Stimulated activated naive CD8-positive, alpha-beta T cell treated with anti-CD3 and anti-CD28 coated beads, Interleukin-15, Interleukin-2, amounts not matched to agents 100 U/mL and 50 U/mL, for 24 hours (primary cell): ENCODE data around the gene MYO5A.
"Not testable (repeated sequence)": the region's sequence is repeated elsewhere in the genome, so short reads cannot be mapped to it uniquely, and the experiment has no call there.

Experiments used
- ATAC-seq: fragments of 150-1000 bp; cut with Tn5 transposase; one replicate; pipeline ENCODE4 v1.10.0; 2021
- DNase-seq: peaks from one replicate; pipeline ENCODE4 v3.0.0; 2021

The MYO5A gene

DNA sequence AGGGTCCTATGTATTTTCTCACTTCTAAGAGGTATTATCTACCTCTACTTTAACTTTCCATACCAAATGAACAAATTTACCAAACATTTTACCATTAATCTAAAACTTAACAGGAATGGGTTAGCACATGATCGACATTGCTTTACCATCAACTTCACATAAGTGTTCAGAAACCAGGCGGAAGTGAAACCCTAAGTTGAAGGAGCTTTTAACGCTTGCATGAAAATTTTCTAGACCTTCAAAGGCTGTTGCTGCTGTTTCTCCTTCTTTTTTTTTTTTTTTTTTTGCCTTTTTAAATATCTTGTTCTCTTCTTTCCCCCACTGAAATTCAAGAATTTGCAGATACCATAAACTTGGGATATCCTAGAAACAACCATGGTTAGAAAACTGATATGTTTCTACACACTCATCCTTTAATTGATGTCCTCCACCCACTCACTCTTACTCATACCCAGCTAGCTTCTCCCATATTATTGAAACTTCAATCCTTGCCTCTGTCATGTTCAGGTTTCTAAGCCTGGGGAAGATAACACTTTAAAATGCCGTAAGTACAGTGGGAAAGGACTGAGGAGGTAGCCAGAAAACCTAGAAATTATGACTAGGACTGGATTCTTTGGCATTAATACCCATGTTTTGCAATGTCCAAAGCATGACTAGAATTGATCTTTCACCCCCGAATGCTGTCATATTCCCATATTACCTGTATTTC, 24.7 kb downstream of the MYO5A start:
- ATAC-seq (peak; percentile 66), DNase-seq (no peak)

DNA sequence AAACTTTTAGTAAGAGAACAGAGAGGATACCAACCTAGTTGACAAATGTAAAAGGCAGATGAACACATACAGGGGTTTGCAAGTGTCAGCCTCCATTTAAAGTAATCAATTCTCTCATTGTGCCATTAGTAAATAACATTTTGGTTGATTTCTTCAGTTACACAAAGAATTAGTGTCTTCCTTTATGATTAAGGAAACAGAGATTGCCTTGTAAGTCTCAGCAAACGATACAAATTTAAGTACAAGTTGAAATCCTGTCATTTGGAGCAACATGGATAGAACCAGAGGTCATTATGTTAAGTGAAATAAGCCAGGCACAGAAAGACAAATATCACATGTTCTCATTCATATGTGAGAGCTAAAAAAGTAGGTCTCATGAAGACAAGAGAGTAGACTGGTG, 26.1 kb downstream of the MYO5A start:
- no peak for DNase-seq
- ATAC-seq: no peak

DNA sequence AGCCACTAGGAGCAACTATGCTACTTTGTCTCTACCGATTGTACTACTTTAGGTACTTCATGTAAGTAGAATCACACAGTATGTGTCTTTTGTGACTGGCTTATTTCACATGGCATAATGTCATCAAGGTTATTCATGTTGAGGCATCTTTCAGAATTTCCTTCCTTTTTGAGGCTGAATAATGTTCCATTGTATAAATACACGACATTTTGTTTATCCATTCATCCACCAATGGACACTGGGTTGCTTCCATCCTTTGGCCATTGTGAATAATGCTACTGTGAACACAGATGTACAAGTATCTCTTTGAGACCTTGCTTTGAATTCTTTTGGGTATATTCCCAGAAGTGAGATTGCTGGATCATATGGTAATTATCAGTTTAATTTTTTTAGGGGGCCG, 29.2 kb downstream of the MYO5A start:
- ATAC-seq (no peak), DNase-seq (no peak)

DNA sequence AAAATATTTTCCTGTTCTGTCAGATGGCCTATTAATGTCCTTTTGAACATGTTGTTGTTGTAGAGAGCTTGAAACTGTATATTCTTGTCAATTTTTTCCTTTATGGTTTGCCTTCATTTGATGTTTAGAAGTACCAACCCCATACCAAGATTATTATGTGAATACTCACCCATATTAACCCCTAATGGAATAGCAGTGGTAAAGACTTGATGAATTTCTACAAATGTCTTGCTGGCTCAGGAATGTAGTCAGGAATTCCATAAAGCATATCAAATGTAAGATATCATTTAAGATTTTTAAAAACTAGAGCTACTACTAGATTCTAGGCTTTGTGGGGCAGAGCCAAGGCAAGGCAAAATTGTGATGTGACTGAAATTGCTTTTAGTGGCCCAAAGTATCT, 30.0 kb downstream of the MYO5A start:
- DNase-seq (no peak), ATAC-seq (no peak)

DNA sequence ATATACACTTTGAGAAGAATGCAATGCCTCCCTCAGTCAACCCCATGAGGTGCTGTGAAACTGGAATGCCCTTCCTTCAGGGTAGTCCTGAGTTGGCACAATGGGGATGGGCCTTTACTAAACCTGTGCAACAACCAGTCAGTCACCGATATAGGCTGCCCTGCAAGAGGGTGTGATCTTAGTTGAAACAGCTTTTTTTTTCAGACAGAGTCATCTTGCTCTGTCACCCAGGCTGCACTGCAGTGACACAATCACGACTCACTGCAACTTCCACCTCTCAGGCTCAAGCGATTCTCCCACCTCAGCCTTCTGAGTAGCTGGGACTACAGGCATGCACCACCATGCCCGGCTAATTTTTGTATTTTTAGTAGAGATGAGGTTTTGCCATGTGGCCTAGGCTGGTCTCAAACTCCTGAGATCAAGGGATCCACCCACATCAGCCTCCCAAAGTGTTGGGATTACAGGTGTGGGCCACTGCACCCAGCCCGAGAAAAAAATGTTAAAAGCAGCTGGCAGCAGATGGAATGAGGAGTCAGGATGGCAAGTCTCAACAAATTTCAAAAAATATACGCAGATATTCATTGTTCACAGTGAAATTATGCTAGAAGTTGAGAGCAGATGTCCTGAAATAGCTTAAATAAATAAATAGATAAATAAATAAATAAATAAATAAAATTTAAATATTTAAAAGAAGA, 31.8 kb downstream of the MYO5A start:
- ATAC-seq (peak; percentile 98), DNase-seq (peak; percentile 33)

DNA sequence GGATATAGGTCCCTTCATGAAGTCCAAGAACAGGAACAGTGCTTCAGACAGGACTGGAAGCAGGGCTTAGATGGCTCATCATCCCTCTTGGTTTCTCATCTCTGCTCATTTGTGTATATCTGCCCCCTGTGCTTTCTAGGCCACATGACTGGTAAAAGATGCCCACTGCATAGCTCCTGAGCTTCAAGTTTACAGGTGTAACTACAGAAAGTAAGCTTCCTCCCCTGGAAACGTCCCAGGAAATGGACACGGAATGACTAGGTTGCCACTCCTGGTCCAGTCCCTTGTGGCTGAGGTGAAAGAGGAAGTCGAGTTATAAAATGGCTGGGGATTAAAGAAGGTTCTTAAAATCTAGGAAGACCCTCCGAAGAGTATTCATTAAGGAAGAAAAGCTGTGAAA, 32.5 kb downstream of the MYO5A start:
- ATAC-seq (no peak), DNase-seq (no peak)

DNA sequence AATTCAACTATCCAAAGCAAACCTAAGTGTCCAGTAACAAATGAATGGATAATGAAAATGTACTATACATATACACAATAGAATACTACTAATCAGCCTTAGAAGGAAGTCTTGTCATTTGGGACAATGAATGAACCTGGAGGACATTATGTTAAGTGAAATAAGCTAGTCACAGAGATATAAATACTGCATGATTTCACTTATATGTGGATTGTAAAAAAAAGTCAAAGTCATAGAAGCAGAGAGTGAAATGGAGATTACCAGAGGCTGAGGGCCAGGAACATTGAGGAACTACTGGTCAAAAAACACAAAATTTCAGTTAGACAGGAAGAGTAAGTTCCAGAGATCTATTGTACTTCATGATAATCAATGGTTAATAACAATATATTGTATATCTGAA, 33.6 kb downstream of the MYO5A start:
- DNase-seq (no peak), ATAC-seq (no peak)

DNA sequence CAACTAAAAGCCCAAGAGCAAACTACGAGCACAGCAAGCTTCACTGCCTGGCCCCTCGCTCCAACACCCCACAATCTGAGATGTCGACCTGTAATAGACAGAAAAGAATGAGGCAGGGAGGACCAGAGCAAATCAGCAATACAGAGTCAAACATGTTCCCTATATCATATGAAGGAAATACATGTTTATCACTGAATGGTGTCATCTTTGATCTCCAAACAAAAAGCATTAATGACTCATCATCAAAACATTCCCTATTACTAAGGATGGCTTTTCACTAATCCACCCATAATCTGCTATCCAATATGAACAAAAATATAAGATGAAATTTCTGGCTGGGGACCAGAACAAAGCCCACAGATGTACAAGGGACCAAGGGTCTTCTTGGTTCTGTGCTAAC, 34.7 kb downstream of the MYO5A start:
- ATAC-seq: no peak

DNA sequence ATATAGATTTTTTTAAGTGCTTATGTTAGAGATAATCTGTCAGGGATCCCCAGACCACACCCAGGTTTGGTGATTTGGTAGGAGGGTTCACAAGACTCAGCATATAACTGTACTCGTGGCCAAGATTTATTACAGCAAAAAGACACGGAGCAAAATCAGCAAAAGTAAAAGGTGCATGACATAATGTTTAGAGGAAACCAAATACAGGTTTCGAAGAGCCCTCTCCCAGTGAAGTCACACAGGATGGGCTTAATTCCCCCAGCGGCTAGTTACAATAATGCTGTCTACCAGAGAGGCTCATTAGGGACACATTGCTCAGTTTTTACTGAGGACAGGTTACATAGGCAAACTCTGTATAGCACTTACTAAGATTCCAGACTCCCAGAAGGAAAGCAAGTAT, 36.5 kb downstream of the MYO5A start:
- DNase-seq (no peak), ATAC-seq (no peak)

More for the DNA sequence above, 34.7 kb downstream of the MYO5A start:
- DNase-seq: no peak

DNA sequence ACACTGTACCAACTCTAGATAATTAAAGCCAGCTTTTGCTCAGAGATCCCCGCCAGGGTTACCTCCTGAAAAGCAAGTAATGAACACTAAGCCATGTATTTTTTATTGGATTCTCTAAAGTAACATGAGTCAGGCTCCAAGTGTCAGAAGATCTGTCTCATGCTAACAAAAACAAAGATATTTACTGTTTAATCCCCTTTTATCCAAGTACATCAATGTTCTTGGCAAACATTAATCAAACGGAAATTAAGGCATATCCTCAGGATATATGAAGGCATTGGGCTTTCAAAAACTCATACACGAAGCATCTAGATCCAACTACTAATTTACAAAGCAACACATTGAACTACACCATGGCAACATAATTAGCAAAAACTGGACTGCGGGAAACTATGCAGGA, 37.2 kb downstream of the MYO5A start:
- no peak for DNase-seq
- ATAC-seq: no peak

DNA sequence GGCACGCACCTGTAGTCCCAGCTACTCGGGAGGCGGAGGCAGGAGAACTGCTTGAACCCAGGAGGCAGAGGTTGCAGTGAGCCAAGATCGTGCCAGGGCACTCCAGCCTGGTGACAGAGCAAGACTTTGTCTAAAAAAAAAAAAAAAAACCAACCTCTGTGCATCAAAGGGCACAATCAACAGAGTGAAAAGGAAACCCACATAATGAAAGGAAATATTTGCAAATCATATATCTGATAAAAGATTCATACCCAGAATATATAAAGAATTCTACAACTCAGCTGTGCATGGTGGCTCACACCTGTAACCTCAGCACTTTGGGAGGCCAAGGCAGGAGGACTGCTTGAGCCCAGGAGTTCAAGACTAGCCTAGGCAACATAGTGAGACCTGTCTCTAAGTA, 39.2 kb downstream of the MYO5A start:
- peak; percentile 32 for ATAC-seq
- not testable (repeated sequence) for DNase-seq

DNA sequence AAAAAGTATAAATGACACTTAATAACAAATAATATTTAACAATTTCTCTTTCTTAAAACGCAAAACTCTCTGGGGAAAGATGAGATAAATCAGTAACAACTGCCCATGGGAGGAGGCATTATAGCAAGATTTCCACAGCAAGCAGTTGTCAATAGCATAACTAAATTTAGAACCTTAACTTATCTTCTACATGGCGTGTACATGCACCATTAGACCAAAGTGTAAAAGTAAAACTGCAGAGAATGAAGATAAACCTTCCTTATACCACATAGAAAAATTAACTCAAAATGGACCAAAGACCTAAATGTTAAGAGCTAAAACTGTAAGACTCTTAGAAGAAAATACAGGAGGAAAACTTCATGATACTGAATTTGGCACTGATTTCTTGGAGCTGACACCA, 39.9 kb downstream of the MYO5A start:
- no peak for DNase-seq
- ATAC-seq: no peak

DNA sequence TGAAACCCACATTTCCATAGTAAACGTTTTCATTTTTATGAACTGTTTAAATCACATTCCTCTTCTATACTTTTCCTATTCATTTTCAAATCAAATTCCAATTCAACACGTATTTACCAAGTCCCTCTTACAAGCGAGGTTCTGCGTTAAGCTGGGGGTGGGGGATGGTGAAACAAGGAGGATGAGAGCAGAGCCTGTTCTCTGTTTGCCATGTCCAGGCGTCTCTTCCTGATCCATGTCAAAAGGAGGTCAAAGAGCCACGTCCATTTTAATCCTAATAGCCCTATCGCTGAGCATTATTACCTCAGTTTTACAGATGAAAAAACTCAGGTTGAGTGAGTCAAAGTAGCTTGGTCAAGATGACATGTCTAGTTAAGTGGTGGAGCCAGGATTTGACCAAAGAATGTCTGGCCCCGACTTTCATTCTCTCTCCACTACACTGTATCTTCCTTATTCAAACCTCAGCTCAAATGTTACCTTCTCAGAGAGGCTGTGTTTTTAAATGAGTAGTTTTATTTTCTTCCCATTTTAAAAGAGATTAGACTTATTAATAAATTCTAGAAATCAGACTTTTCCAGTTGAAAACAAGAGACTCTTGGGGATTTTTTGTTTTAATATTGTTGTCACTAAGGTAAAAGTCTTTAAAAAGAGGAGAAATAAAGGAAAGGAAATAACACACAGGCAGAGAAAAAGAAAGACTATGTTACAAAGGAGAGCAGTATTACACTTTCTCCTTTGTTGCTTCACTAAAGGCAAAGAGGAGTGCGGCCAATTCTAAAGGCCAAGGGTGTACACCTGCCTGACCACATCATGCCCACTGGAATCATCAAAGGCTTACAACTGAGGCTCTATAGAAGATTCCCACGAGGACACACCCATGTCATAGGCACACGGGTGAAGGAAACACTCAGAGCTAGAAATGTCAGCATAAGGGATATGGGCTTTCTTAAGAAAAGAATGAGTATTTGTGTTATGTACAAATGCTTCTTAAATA, 42.4 kb downstream of the MYO5A start:
- DNase-seq: no peak
- ATAC-seq: no peak

DNA sequence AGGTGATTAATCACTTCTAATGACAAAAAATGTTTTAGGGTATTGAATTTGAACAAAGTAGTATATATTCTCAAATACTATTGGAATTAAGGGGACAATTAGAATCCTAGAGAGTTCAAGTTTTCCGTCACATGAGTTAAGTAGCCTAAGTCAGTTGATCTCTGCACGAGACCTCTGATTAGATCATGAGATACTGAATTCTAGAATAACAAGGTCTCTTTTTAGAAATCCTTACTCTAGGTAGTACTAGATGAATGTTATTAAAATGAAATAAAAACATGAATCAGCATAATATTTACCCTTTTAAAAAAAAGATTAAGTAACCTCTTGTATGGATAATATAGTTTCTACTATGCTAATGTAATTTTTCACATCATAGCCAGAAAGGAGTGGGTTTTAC, 43.4 kb downstream of the MYO5A start:
- ATAC-seq: no peak

DNA sequence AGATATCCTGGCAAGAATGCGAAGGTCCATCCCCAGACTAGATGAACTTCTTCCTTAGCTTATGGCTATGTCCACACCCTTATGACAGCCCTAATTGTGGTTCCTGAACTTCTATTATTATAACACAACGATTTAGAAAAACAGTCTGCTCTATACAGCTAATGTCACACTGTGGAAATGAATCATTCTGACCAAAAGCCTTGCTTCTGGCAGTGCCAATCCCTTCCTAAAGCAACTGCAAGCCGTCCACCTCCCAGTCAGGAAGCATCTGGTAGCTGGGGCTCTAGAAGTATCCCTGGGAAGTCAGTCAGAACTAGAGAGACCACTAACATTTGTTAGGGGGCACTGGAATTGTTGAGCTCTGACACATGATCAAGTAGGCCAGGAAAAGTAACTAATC, 45.0 kb downstream of the MYO5A start:
- DNase-seq (no peak), ATAC-seq (peak; percentile 37)

More for the DNA sequence above, 43.4 kb downstream of the MYO5A start:
- DNase-seq: no peak

DNA sequence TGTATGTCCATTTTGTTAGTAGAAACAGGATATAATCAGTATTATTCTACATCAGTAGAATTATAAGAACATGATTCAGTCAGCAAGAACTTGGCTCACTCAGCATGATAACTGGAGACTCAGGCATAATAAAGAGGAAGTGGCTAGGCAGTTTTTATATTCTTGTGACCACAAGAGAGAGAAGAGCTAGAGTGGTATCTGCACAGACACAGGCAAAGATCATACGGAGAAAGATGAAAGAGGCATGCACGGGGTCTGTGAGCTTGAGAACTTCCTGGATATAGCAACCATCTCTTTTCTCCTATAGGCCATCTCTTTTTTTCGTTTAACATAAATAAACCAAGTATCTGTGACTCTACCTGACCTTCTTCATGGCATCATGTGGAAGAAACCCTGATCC, 46.8 kb downstream of the MYO5A start:
- no peak for DNase-seq
- peak; percentile 91 for ATAC-seq

DNA sequence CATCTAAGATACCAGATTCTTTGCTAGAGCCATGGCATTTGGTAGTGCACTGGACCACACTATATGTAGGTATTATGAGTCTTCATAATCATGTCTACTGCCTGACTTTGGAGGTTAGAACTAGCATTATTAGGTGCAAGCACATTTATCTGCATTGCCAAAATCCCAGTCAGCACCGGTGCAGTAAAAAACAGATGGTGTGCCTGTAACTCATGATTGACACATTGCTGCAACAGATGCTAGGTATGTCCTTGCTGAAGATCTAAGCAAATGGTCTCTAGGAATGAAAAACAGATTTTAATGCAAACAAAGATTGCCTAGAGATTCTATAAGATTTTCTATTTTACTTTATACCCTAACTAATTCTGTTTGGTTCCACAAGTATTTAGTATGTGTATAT, 47.7 kb downstream of the MYO5A start:
- DNase-seq (no peak), ATAC-seq (no peak)

DNA sequence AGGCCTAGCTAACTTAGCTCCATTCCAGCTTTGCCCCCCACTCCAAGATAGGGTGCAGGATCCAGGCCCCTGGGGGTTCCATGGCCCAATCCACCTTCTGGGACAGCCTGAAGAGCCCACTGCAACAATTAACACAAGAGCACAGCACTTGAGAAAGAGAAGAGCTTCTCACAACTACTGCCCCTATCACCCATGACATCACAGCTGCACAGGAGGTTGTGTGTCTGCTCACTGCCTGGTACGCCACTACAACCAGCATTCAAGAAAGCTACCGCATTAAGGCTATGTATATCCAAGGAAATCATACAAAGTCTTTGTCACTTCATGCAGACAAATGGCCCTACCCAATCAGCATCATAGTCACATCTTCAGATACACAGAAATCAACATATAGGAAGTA, 62.0 kb downstream of the MYO5A start:
- no peak for ATAC-seq
- DNase-seq: no peak

DNA sequence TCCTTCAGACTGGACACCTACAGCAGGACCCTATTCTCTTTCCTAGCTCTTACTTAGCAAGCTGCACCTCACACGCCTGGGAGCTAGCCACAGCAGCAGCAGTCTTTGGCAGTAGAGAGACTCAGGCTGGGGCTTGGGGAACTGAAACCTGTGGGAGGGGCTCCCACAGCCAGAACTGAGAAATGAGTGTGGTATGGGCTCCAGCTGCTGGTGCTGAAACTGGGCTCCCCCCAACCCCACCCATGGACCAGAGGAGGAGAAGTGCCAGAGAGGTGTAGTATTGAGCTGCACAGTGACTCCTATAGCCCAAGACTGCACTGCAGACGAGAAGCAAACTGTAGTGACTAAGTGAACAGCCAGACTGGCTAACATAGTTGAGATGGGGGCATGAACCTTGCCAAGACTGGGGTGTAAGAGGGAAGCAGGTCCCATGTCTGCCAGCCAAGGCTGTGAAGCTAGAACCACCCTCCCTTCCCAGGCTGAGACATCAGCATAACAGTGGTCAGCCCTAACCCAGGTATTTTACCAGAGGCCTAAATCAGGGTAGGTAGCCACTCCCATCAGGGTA, 62.5 kb downstream of the MYO5A start:
- ATAC-seq: peak; percentile 95
- DNase-seq: peak; percentile 62

DNA sequence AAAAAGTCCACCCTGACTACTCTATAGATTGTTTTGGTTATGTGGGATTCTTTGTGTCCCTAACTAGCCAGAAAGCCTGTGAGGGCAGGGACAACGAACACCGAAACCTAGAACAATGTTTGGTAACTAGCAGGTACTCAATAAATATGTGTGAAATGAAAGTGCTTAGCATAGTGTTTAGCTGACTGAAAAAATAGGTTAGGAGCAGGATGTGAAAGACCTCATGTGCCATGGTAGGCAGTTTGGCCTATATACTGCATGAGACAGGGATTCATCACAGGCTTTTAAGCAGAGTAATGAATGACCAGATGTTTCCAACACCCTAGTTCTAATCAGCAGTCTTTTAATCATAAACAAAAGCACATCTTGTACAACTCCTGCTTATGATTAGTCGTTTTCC, 64.2 kb downstream of the MYO5A start:
- DNase-seq: no peak
- ATAC-seq: peak; percentile 75

DNA sequence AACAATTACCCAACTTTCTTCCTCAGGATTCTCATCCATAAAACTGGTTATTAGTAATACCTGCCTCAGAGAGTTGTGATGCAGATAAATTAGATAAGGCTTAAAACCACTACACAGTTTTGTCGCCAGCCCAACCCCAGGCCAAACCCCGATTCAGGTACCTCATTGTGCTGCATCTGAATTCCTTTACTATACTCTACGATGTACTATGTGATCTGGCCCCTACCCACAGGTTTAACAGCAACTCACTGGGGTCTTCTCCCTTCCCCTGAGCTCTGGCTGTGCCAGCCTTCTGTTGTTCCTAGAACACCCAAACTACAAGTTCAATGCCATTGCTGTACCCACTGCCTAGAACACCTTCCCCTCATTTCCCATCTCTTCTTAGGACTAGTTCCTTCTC, 64.6 kb downstream of the MYO5A start:
- ATAC-seq (no peak), DNase-seq (no peak)

DNA sequence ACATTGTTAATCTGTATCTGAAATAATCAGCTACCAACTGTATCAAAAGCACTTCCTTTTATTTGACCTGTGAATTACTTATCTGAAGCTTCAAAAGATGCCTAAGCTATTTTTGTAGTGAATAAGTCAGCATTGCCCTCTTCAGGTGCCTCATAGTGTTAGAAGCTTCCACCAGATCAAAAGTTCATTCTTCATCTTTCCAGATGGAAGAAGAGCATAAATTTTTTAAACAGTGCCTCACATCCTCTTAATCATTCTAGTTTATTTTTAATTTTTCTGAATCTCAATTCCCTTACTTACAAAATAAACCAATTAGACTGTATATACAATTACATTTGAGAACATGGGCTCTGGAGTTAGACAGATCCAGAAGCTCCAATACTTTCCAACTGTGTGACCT, 65.0 kb downstream of the MYO5A start:
- ATAC-seq (no peak), DNase-seq (no peak)
